Stimulated activated CD8-positive, alpha-beta memory T cell treated with anti-CD3 and anti-CD28 coated beads, Interleukin-7, amount 100 ng/mL, for 48 hours (primary cell): ENCODE results near the gene CSAD.
"Not testable (repeated sequence)": the region's sequence is repeated elsewhere in the genome, so short reads cannot be mapped to it uniquely, and the experiment has no call there.

Experiments
- DNase-seq, 2 donors: peaks; one replicate each; pipeline ENCODE4 v3.0.0-alpha.2; 2020; ENCODE audit warnings: low read depth in 1 of 2; ENCODE audit errors: extremely low read depth in 1 of 2

CSAD gene

GRCh38 chr12:53219292-53219955 is 38.7 kb upstream of the CSAD start:
- peak; percentile 62 to 66 for DNase-seq

DNA sequence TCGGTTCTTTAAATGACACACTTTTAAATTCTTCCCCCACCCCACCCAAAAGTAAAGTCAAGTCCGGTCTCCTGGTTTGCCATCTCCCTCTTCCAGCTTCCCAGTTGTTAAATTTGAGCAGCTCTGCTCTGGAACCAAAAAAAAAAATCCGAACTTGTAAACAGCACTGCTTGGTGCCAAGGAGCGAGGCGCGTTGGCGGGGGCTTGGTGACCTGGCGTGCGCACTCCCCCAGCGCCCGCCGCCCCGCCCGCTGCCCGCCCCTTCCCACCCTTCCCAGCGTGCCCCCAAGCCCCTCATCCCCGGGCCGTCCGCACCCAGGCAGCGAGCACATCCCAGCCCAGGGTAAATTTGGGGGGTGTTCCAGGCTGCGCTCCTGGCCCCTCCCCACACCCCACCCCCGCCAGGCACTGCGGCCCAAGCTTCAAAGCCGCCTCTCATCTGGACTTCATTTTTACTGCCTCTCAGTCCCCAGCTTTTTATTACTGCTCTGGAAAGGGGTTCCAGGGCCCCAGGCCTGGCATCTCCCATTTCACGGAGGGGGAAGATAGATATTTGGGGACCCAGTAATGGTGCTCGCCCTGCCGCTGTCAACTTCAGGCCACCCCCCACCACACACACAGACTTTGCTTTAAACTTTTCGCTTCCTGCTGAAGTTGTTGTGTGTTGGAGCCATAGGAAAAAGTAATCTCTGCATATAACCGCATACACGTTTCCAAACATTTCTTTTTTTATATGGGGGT is 38.0 kb upstream of the CSAD start:
- DNase-seq: no peak

- DNase-seq: no peak
Observed at GRCh38 chr12:53217931-53218307, 37.2 kb upstream of the CSAD start.

- peak in 1 of 2 donors; percentile 67 for DNase-seq
Observed at GRCh38 chr12:53217051-53217930, 36.6 kb upstream of the CSAD start.

DNA sequence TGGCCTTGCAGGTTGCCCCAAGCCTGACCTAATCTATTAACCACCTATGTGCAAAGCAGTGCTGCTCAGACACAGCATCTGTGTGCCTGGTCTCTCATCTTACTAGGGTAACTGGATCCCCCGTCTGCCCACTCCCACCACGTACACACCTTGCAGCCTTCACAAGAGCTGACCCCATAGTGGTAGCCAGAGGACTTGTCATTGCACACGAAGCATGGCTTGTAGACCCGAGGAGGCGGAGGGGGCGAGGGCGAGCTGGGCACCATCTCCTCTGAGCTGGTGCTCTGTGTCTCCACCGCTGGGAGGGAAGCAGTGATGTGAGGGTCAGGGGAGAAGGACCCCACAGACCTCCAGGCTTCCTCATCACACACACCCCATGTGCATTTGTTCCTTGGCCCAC is 34.8 kb upstream of the CSAD start:
- DNase-seq: no peak

- no peak for DNase-seq
Observed at GRCh38 chr12:53214687-53215455, 34.1 kb upstream of the CSAD start.

DNA sequence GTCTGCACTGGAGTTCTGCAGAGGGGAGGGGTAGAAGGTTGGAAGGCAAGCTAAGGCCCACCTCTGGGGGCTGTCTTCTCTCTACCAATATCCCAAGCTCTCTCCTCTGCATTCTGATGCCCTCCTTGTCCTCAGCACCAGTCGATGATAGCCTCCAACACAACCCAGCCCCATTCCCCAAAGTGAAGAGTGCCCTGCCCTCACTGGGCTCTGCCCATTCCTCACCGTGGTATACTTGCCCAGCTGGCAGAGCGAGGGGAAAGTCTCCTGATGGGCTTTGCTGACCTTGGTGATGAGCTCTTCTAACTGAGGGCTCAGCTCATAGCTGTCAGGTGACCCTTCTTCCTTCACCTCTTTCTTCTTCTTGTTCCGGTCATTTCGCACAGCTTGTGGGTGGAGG is 33.5 kb upstream of the CSAD start:
- no peak for DNase-seq

DNA sequence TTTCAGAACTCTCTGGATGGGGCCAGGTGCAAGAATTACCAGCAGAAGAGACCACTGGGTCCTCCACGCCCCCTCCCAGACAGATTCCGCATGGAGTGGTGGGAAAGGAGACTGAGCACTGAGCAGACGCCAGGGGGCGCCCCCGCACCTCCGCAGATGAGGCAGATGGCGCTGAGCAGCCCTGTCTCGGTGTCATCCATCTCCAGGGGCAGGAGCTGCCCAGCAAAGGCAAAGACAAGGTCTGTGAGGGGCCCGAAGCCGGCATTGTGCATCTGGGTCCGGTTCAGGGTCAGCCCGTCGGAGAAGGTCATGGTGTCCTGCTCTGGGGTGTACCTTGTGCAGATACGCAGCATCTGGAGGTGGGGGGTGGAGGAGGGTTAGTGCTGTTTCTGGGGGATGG is 32.6 kb upstream of the CSAD start:
- DNase-seq: peak; percentile 57 to 72

DNA sequence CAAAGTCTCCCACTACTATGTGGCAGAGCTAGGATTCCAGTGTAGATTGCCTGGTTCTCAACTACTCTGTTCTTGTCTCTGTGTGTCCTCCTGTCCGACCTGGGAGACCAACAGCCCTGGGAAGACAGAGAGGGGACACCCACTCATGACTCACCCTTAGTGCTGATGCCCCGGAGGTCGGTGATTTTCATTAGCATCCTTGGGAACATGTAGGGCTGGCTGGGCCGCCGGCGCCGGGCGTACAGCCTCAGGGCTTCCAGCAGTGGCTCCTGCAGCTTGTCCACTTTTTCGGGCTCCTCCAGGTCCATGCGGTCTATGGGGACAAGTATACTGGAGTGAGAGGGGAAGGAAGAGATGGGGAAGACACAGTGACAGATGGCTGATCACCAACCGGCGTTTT is 32.2 kb upstream of the CSAD start:
- no peak for DNase-seq

- no peak for DNase-seq
Observed at GRCh38 chr12:53211476-53212381, 31.0 kb upstream of the CSAD start.

DNA sequence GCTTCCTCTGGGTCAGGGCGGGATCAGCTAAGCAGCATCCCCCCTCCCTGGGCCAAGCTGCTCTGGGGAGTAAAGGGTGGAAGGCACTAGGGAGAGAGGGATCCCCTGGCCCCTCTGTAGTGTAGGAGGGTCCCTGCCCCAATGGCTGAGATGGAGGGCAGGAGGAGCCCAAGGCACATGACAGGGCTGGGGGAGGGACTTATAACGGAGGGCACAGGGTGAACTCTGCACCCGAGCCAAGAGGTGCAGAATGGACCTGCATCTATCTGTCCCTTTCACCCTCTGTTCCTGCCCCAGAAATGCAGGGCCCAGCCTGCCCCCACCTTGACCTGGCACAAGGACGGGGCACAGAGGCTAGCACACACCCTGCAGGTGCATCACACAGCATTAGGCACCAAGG is 30.1 kb upstream of the CSAD start:
- DNase-seq: no peak

DNA sequence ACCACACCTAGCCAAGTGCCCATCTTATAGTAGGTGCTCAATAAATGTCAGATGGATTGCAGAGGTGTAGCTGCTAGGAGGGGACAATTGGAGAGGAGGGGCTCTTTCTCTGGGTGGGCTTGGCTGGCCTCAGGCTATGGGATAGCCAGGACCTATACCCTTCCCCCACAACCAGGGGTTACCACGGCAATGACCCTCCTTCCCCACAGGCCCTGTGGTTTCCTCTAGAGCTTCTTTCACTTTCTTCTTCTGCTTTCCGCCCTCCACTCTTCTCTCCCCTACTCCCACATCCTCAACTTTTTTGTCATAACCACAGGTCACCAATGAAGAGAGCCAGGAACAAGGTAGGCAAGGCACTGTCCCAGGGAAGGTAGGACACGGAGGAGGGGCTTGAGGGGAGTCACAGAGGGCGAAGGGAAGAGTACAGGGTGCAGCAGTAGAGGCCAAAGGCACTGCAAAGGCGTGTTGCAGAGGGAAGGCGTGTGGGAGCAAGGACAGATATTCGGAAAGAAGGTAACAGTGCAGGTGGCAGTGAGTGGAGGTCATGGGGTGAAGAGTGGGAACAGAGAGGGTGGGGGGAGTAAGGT is 28.2 kb upstream of the CSAD start:
- DNase-seq: no peak

DNA sequence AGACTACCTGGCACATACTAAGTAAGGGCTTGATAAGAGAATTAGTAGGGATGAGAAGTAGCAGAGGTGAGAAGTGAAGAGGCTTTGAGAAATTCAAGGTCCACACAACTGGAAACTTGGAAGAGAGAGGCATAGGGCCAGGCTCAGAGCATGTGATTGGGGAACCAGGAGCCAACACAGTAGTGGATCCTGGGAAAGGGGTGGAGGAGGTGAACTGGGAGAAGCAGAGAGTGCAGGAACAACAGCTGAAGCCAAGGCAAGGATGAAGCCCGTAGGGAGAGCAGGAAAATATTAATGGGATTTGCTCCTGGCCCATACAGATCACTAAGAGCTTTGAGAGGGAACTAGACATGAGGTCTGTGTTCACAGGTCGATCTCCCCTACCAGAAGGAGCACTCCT is 27.7 kb upstream of the CSAD start:
- no peak for DNase-seq

GRCh38 chr12:53207042-53207441 is 26.3 kb upstream of the CSAD start, which contains the start of gene ITGB7:
Gene ITGB7, minus strand, starts transcription at chr12:53207251. Its CDS starts 6,808 bp downstream, at chr12:53200443.
- DNase-seq: peak; percentile 55 to 69

DNA sequence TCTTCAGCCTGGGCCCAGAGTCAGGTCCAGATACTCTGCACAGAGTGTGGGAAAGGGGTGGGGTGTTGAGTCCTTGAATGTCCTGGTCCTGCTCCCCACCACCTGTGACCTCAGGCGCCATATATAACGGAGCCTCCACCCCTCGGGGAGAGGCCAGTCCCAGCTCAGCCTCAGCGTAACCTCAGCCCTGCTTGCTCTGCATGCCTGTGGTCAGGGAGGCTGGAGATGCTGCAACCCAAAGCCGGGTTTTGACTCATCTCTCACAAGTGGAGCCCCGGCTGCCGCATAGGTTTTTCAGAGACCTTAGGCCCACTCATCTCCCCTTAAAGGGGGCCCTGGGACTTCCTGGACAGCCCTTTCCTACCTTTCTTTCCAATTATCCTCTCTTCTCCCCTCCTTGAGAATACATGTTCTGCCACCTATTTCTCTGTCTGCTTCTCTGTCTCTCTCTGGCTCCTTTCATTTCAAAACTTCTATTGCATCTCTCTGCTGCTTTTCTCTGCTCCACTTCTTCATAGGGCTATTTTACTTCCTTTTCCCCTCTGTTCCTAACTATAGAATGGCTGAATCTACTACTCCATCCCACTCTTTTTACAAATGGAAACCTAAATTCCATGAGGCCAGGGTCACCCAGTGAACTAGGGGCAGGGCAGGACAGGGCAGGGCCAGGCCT is 25.2 kb upstream of the CSAD start:
- peak; percentile 76 to 87 for DNase-seq

DNA sequence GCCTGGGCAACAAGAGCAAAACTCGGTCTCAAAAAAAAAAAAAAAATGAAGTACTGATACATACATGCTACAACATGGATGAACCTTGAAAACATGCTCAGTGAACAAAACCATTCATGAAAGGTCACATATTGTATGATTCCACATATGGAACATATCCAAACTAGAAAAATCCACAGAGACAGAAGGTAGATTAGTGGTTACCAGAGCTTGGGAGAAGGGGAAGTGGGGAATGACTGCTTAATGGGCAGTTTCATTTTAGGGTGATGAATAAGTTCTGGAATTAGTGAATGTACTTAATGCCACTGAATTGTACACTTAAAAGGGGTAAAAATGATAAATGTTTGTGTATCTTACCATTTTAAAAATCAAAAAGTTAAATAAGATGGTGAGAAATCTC is 23.6 kb upstream of the CSAD start:
- DNase-seq: no peak

GRCh38 chr12:53202316-53202715 is 21.6 kb upstream of the CSAD start:
- not testable (repeated sequence) for DNase-seq

DNA sequence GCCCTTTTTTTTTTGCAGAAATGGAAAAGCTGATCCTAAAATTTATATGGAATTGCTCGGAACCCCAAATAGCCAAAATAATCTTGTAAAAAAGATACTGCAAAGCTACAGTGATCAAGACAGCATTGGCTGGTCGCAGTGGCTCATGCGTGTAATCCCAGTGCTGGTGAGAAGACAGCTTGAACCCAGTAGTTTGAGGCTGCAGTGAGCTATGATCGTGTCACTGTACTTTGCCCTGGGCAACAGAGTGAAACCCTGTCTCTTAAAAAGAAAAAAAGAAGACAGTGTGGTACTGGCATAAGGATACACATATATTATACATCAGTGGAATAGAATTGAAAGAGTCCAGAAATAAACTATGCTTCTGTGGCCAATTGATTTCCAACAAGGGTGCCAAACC is 20.9 kb upstream of the CSAD start:
- no peak for DNase-seq

- DNase-seq: no peak
Observed at GRCh38 chr12:53201177-53201541, 20.4 kb upstream of the CSAD start.
